ENCODE results near the gene SLIT3.

Gene SLIT3

GRCh38 chr5:168847511-168848073 lies 453.3 kb downstream of the SLIT3 start:
- DNase-seq: no peak

DNA sequence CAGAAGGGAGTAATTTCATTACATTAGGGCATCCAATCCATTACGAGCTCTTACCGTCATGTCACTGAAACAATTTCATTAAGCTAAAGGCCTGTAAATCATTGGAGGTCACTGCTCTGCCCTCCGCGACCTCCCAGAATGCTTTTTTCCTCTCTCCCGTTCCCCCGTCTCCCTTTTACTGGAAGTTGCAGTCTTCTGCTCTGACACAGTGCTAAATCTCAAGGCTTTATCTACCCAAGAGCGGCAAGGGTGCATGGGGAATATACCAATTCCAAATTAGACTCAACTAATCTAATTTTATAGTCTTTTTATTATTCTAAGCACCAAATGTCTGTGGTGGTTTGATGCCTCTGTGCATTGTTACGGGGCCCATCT lies 456.0 kb downstream of the SLIT3 start:
- no peak for DNase-seq

GRCh38 chr5:168844016-168844921 lies 456.7 kb downstream of the SLIT3 start:
- no peak for DNase-seq

GRCh38 chr5:168843277-168844015 lies 457.5 kb downstream of the SLIT3 start:
- DNase-seq: no peak

GRCh38 chr5:168842571-168843205 lies 458.3 kb downstream of the SLIT3 start:
- DNase-seq: no peak

GRCh38 chr5:168837852-168838251 lies 463.1 kb downstream of the SLIT3 start:
- no peak for DNase-seq

- DNase-seq: no peak
Observed at GRCh38 chr5:168836603-168837231, 464.2 kb downstream of the SLIT3 start.

GRCh38 chr5:168833936-168834335 lies 467.0 kb downstream of the SLIT3 start:
- DNase-seq: no peak

DNA sequence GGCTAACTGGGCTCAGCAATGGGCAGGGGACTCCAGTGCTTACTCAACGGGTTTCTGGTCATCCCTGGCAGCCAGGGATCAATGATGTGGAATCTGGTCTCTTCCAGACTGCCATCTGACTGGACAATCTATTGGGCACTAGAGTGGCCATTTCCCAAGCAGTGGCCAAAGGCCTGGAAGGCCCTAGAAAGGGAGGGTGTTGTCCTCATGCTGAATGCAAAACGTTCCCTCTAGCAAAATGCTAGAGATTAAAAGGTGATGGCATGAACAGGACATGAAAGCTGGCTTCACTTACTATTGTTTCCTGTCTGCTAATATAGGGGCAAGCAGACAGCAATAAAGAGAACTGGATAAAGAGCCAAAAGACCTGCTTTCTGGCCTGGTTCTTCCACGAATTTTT lies 467.6 kb downstream of the SLIT3 start:
- DNase-seq: no peak

- no peak for DNase-seq
Observed at GRCh38 chr5:168832308-168832707, 468.6 kb downstream of the SLIT3 start.

DNA sequence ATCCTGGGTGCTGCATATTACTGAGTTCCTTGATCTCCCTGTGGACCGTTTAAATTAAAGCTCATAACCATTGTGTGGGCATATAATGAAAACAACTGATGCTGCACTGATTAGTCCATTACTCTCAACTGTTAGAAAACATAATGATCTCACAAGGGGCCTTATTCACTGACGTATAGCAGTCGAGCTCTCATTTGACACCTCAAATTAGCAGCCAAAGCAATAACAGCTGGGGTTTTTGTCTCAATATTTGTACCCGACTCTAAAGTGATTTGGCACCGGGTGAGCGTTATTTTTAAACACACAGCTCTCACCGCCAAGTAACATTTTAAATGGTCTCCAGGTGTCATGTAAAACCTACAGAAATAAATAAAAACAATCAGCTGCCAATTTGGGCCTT lies 469.6 kb downstream of the SLIT3 start:
- DNase-seq: no peak

GRCh38 chr5:168830833-168831232 lies 470.1 kb downstream of the SLIT3 start:
- no peak for DNase-seq

- DNase-seq: no peak
Observed at GRCh38 chr5:168829922-168830417, 471.0 kb downstream of the SLIT3 start.

GRCh38 chr5:168829044-168829443 lies 471.9 kb downstream of the SLIT3 start:
- DNase-seq: no peak

GRCh38 chr5:168827636-168828035 lies 473.3 kb downstream of the SLIT3 start:
- no peak for DNase-seq

GRCh38 chr5:168826246-168826725 lies 474.7 kb downstream of the SLIT3 start:
- DNase-seq: peak; percentile 44

- no peak for DNase-seq
Observed at GRCh38 chr5:168822745-168823281, 478.1 kb downstream of the SLIT3 start.

- DNase-seq: no peak
Observed at GRCh38 chr5:168822248-168822744, 478.6 kb downstream of the SLIT3 start.

- no peak for DNase-seq
Observed at GRCh38 chr5:168820874-168821273, 480.1 kb downstream of the SLIT3 start.

GRCh38 chr5:168819004-168819621 lies 481.8 kb downstream of the SLIT3 start:
- DNase-seq: peak; percentile 58

DNA sequence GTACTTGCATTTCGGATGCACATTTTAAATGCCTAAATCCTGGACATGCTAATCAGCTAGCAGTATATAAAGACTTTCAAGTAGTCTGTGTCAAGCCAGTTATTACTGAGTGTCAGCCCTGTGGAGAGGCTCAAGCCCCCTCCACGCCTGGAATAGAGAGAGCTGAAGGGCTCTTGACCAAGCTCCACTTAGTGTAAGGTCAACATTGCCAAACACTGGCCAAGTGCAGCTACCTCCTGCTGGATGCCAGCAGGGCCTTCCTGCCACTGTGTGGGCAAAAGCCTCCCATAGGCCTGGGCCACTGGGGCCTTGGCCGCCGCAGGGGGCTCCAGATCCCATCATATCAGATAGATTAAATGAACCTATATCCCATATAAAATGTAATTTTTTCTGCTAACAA lies 482.4 kb downstream of the SLIT3 start:
- DNase-seq: no peak
